HG03521 (cell line): ENCODE data around the gene URGCP.

Source experiments
- ATAC-seq: cut with Tn5 transposase; IDR thresholded peaks from one replicate; pipeline ENCODE4 v1.9.1; 2021; ENCODE audit warnings: mild to moderate bottlenecking, moderate library complexity; ENCODE audit not compliant: unreplicated experiment

Gene URGCP, protein sequence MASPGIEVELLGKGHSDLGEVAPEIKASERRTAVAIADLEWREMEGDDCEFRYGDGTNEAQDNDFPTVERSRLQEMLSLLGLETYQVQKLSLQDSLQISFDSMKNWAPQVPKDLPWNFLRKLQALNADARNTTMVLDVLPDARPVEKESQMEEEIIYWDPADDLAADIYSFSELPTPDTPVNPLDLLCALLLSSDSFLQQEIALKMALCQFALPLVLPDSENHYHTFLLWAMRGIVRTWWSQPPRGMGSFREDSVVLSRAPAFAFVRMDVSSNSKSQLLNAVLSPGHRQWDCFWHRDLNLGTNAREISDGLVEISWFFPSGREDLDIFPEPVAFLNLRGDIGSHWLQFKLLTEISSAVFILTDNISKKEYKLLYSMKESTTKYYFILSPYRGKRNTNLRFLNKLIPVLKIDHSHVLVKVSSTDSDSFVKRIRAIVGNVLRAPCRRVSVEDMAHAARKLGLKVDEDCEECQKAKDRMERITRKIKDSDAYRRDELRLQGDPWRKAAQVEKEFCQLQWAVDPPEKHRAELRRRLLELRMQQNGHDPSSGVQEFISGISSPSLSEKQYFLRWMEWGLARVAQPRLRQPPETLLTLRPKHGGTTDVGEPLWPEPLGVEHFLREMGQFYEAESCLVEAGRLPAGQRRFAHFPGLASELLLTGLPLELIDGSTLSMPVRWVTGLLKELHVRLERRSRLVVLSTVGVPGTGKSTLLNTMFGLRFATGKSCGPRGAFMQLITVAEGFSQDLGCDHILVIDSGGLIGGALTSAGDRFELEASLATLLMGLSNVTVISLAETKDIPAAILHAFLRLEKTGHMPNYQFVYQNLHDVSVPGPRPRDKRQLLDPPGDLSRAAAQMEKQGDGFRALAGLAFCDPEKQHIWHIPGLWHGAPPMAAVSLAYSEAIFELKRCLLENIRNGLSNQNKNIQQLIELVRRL

DNA sequence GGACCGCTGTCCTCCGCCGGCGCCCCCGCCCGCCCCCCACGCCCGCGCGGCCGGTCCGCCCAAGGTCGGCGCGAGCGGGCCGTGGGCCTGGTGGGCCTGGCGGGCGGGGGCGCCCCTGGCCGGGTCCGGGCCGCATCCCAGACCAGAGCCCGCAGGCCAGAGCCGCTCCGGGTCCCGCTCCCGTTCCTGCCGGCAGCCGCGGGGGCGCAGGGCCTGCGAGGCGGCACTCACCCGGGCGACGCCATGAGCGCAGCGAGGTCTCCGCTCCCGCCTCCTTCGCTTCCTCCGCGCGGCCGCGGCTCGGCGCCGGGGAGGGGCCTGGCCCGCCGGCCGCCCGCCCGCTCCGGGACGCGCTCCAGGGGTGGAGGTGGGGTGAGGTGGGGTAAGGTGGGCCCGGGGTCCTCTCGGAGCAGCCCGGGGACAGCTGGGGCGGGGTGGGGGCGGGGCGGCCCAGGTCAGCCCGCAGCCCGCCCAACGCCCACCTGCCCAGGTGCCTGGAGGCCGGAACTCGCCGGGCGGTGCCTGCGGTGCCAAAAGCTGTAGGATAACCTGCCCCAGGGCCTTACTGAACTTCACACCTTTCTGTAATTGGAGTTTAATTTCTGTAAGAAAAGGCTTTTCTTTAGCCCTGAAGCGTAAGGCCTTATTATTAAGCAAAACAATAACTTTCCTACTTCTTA, at the start of gene URGCP:
TSS of gene URGCP (minus strand) at position 266 of the 680 bp plus-strand sequence. CDS start at position 245, 21 bp downstream.
- ATAC-seq = peak; percentile 76

GRCh38 chr7:43956027-43956426, 49.6 kb upstream of the URGCP start:
- no peak for ATAC-seq

DNA sequence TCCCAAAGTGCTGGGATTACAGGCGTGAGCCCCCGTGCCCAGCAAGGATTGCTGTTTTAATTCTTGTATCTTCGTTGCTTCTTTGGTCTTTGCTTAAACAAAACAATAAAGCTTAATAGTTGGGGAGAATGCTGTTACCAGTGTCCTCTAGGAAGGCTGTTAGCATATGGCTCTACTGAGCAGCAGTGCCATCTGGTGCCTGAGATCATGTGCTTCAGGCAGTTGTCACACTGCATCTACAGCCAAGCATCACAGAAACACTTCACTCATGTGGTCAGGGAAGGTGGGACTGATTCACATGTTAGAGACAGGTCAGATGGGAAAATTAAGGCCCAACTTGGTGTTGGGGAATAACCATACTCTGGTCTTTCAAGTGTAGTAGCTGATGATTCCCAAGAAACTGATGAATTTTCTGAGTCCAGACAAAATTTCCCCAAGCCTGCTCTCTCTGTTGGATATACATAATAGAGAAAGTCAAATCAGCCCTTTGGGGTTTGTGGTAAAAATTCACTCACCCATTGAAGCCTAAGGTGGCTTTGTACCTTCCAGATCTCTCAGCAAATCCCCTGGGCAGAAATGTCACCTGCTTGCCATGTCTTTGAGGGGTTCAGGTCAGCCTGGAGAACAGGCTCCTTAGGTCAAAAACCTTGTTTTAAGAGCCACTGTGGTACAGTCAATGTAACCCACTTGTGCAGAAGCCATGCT, 48.3 kb upstream of the URGCP start:
- ATAC-seq = no peak

GRCh38 chr7:43953071-43953470, 46.7 kb upstream of the URGCP start:
- ATAC-seq = no peak

DNA sequence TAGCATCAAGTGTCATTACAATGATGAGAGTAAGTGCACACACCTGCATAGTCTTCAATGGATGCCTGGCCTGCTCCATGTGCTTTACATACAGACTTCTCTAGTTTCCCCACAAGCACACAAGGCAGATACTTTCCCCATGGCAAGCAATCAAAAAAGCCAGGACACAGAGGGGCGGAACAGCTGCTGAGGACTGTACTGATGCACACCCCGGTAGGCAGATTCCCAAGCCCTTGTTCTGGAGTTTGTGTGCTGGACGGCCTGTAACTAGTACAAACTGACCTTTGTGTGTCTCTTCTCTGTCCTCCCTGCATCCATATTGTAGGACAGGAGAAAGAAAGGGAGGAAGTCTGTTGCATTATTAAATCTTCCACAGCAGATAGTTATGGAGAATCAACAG, 45.6 kb upstream of the URGCP start:
- no peak for ATAC-seq

- ATAC-seq = peak; percentile 48
Measured at GRCh38 chr7:43944286-43944685, 37.9 kb upstream of the URGCP start.

- ATAC-seq = no peak
Measured at GRCh38 chr7:43943417-43944187, 37.2 kb upstream of the URGCP start.

DNA sequence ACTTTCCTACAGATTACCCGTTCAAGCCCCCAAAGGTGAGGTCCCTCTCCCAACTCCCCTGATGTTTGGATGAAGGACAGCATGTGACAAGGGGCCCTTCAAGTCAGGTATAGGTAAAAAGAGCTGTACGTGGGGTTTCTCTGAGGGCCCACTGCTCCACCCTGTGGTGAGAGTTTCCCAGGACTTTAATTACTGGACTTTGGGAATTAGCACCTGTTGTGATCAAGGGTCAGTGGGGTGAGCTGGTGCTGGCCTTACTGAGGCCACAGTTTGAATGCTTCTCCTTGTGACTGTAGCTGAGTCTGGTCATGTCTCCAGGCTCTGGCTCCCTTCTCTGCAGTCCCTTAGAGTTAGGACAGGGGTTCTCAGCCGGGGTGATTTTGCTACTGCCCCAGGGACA, 36.6 kb upstream of the URGCP start:
- ATAC-seq = no peak

DNA sequence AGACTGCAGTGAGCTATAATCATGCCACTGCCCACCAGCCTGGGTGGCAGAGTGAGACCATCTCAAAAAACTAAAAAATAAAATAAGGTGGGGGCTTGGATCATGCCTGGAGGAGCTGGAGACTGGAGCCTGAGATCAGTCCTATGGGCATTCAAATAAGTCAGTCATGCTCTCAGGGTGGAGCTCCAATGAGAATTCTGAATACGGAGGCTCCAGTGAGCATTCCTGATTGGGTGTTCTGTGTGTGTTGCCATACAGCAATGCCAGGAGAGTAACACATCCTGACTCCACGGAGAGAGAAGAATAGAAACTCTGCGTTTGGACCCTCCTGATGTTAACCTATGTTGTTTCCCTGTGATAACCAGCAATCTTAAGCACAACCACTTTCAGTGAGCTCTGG, 35.9 kb upstream of the URGCP start:
- ATAC-seq = no peak

DNA sequence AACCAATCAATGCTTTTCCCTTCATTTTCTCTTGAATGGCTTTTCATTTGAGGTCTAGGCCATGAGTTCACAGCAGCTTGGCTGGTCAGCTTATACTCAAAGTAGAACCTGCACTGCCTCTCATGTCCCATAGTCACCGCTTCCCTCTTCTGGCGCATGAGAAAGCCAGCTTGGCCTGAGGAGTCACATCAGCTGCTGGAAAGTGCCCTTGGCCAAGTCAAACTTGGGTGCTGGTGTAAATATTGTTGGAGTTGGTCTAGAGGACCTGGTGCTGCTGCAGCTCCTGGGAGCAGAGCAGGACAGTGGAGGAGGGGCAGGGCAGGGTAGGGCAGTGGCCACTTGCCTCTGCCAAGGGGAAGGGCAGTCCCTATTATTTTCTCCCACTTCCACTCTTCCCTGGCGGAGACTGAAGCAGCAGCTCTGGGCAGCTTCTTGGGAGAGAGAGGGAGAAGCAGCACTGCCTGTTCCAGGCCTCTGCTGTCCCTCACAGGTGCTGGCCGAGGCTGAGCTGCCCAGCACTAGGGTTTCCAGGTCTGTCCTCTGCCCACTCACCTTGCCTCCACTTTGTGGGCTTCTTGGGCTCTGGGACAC, 32.6 kb upstream of the URGCP start:
- no peak for ATAC-seq

DNA sequence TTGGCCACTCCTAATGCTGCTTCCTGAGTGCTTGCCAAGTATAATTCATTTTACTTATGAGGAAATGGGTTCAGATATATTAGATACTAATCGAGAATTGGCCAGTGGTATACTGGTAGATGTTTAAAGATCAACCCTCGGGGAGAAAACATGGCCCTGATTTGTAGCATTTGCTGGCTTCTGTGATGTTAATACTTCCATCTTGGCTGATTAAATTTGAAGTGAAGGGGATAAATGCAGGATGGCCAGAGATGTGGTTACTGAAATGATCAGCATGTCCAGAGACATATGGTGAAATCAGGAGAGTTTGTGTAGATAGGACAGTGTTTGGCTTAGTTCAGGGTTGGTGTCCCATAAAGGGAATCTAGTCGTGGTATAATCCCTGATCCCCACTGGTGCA, 31.0 kb upstream of the URGCP start:
- no peak for ATAC-seq

- ATAC-seq = no peak
Measured at GRCh38 chr7:43933902-43934560, 27.6 kb upstream of the URGCP start.

DNA sequence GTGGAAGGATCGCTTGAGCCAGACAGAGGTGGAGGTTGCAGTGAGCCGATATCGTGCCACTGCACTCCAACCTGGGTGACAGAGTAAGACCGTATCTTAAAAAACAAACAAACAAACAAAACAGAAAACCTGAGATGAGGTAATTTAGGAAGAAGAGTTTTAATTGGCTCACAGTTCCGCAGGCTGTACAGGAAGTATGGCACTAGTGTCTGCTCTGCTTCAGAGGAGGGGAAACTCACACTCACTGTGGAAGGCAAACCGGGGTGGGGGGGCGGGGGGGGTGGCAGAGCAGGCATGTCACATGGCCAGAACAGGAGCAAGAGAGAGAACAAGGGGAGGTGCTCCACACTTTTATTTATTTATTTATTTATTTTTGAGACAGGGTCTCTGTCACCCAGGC, 24.9 kb upstream of the URGCP start:
- ATAC-seq = no peak

DNA sequence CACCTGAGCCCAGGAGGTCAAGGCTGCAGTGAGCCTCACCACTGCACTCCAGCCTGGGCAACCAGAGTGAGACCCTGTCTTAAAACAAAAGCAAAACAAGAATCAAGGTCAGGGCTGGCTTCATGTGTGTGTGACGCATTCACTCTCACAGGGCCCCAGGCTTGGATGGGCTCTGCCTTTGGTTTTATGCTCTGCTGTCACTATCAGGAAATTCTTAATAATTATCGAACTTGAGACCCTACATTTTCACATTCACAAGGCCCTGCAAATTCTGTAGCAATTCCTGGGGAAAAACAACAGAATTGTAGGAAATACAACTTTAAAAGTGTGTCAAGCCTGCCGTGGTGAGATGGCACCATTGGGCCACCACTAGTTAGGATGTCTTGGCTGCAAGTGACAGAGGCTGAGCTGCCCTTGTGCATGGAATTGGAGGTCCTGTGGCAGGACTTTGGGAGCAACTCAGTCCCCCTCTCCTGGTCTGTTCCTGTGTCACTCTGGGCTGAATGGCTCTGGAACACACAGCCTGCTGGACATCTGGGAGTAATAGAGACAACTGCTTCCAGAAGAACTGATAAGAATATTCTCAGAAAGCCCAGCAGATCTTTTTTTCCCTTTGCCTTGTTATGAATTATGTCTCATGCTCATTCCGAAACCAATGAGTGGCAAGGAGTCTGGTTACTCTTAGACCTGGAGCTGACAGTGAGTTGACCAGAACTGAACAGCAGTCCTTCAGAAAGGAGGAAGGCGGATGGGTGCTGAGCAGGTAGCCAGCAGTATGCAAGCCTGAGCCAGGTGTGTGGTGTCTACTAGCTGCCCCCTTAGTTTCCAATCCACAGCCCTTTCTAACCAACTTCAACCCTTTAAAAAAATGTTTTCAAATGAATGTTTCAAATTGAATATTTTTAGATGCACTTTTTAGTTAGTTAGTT, 23.4 kb upstream of the URGCP start:
- ATAC-seq = no peak

- no peak for ATAC-seq
Measured at GRCh38 chr7:43927810-43928209, 21.4 kb upstream of the URGCP start.

GRCh38 chr7:43926798-43927123, 20.4 kb upstream of the URGCP start:
- peak; percentile 12 for ATAC-seq

DNA sequence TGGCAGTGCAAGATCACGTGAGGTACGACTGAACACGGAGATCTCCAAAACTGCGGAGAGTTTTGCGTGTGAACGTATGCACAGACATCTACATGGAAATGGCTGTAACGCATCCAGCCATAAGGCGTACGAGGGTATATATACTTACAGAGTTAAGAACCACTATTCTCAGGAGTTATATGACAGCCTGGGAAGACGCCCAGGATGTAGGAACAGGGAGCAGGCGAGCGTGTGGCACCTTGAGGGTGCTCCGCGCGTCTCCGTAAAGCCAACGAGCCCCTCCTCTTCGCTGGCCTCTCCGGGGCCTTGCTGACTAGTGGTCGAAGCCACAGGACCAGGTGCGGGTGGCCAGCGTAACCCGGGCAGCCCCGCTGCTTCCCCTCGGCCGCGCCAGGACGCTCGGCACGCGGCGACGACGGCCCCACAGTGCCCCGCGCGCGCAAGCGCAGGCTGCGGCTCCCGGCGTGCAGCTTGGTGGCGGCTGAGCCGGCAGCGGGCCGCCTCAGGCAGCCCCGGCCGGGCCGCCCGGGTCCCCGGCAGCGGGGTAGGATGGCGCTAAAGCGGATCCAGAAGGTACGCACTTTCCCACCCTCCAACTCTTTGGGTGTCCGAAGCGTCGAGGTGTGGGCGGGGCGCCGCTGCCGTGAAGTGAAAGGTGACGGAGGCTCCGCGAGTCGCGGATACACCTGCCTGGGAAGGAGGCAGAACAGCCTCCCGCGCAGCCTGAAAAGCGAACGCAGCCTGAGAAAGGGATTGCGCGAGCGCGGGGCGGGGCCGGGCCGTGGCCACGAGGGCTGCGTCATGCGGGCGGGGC, 19.8 kb upstream of the URGCP start, which contains the start of gene UBE2D4:
TSS of gene UBE2D4 (plus strand) at position 453 of the 814 bp plus-strand sequence. CDS start at position 550, 97 bp downstream.
- ATAC-seq = peak; percentile 90
